ENCODE measurements around the gene ACOT9.

DNA sequence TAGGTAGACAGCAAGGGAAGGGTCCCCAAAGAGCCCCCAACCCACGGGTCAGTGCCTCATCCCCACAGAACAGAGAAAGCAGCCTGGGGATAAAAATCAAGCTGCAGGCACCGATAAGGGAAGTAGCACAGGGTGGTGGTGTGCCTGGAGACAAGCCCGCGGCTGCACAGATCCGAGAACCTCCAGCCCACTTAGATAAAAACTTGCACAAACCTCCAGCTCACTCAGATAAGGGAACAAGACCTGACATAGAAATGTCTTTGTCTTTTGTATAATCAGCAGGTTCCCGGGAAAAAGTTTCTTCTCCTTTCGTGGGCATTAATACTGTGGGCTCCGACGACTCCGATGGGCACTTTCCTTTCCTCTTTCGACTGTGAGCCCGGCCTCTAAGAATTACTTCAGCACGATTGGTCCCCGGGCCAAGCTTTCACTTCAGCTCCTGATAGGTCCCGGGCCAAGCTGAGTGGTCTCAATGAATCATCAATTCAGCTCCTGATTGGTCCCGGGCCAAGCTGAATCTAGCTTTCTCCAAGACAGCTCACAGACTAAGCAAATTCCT is 43.4 kb downstream of the ACOT9 start:
- TF ChIP-seq, protein P1, sequence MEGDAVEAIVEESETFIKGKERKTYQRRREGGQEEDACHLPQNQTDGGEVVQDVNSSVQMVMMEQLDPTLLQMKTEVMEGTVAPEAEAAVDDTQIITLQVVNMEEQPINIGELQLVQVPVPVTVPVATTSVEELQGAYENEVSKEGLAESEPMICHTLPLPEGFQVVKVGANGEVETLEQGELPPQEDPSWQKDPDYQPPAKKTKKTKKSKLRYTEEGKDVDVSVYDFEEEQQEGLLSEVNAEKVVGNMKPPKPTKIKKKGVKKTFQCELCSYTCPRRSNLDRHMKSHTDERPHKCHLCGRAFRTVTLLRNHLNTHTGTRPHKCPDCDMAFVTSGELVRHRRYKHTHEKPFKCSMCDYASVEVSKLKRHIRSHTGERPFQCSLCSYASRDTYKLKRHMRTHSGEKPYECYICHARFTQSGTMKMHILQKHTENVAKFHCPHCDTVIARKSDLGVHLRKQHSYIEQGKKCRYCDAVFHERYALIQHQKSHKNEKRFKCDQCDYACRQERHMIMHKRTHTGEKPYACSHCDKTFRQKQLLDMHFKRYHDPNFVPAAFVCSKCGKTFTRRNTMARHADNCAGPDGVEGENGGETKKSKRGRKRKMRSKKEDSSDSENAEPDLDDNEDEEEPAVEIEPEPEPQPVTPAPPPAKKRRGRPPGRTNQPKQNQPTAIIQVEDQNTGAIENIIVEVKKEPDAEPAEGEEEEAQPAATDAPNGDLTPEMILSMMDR (IDR thresholded peaks at IDR 0.05 in 4 of 5, conservative IDR thresholded peaks at IDR 0.05 in 1 of 5) = no peak
- no peak for TF ChIP-seq POLR2A (IDR thresholded peaks at IDR 0.05)
